ENCODE results near the gene MBD3L4. TPM values are rescaled to one million over a fixed set of nuclear protein-coding genes. Genes with fewer than 3 reads are reported as not detected.
"Not testable (repeated sequence)": the region's sequence is repeated elsewhere in the genome, so short reads cannot be mapped to it uniquely, and the experiment has no call there.

Gene MBD3L4
- total RNA-seq (2014; rRNA removed) = not detected in 2 replicates
- not detected for Bru-seq, nascent RNA
- BruChase-seq, experiment 1, labeled RNA remaining after a 6-hour chase = not detected
- BruChase-seq, experiment 2, labeled RNA remaining after a 2-hour chase = not detected
- long read RNA-seq = 0 reads

DNA sequence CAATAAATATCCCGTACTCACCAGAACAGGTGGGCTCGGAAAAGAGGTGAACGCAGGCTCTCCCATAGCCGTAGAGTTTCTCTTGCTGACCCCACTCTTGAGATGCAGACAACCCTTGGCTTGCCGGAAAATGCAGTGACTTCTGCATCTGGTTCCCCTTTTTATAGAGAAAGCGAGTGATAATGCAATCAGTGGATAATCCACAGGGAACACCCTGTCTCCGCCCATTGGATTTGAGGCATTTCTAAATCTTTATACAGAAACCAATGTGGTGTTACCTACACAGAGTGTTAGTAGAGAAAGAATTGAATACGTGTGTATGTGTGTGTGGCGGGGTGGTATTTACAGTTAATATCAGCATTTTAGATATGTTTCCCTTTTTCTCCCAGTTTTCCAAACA lies at the start of gene MBD3L4:
Gene MBD3L4, minus strand, starts transcription at position 101 of the 400 bp plus-strand sequence. Its CDS starts 35 bp downstream, at position 66.
- ATAC-seq; H3K9me3 ChIP-seq (ENCODE audit: low read length); H2AFZ ChIP-seq (ENCODE audit: low read length); H3K27ac ChIP-seq (ENCODE audit: low read length); POLR2A ChIA-PET (ENCODE audit: unreplicated experiment); H3K36me3 ChIP-seq (ENCODE audit: low read depth, low read length); CTCF ChIA-PET; H3K27me3 ChIP-seq (ENCODE audit: low read length); BruUV-seq (replicated peaks); H3K79me2 ChIP-seq (ENCODE audit: low read length); H3K9ac ChIP-seq (ENCODE audit: low read length); intact Hi-C loops (cut with micrococcal nuclease); H4K20me1 ChIP-seq (ENCODE audit: low read length); H3K4me1 ChIP-seq (ENCODE audit: insufficient read depth, low read length); H3K4me2 ChIP-seq (ENCODE audit: low read length); H3F3A ChIP-seq (ENCODE audit: low read length, unreplicated experiment); DNase-seq; H3K9me2 ChIP-seq (replicated peaks; ENCODE audit: low read length); H3K4me3 ChIP-seq (ENCODE audit: low read length): not testable (repeated sequence)

GRCh38 chr19:7088999-7089398 lies 49.0 kb upstream of the MBD3L4 start:
- no peak for TF ChIP-seq EZH2 (IDR thresholded peaks at IDR 0.05; ENCODE audit: low read length, unreplicated experiment)
- no peak for TF ChIP-seq EZH2phosphoT487 (IDR thresholded peaks at IDR 0.05; ENCODE audit: borderline replicate concordance, low read length)
- no peak for TF ChIP-seq CTCF (conservative IDR thresholded peaks at IDR 0.05; ENCODE audit: low read depth, low read length)
- BruUV-seq (replicated peaks) = no TSS peak
- ATAC-seq (no peak), DNase-seq (no peak)
- Histone ChIP-seq H3K4me3 (ENCODE audit: low read length) (no peak overlapping the region), H3K79me2 (ENCODE audit: low read length) (no peaks in the 10 kb centered on the region), H3K27me3 (ENCODE audit: low read length) (no peaks in the 10 kb centered on the region), H3K9ac (ENCODE audit: low read length) (no peak overlapping the region), H3K4me1 (ENCODE audit: insufficient read depth, low read length) (no peaks in the 10 kb centered on the region), H3K9me3 (ENCODE audit: low read length) (peaks cover 31% of the 10 kb centered on the region), H3K36me3 (ENCODE audit: low read depth, low read length) (peaks cover 31% of the 10 kb centered on the region), H3K9me2 (replicated peaks; ENCODE audit: low read length) (no peaks in the 10 kb centered on the region), H3K4me2 (ENCODE audit: low read length) (no peak overlapping the region), H2AFZ (ENCODE audit: low read length) (no peak overlapping the region), H3F3A (ENCODE audit: low read length, unreplicated experiment) (no peaks in the 10 kb centered on the region), H4K20me1 (ENCODE audit: low read length) (no peaks in the 10 kb centered on the region), H3K27ac (ENCODE audit: low read length) (no peak overlapping the region)
- CTCF ChIA-PET = no interaction called here
- POLR2A ChIA-PET (ENCODE audit: unreplicated experiment) = no interaction called here
- intact Hi-C loops (cut with micrococcal nuclease) = no loop called here

- ChIA-PET POLR2A (ENCODE audit: unreplicated experiment) (no interaction called here), CTCF (no interaction called here)
- H3K4me2 ChIP-seq (ENCODE audit: low read length) = no peak overlapping the region
- TF ChIP-seq EZH2phosphoT487 (IDR thresholded peaks at IDR 0.05; ENCODE audit: borderline replicate concordance, low read length) = no peak
- no peak for TF ChIP-seq EZH2 (IDR thresholded peaks at IDR 0.05; ENCODE audit: low read length, unreplicated experiment)
- no peak for TF ChIP-seq CTCF (conservative IDR thresholded peaks at IDR 0.05; ENCODE audit: low read depth, low read length)
- H3K4me3 ChIP-seq (ENCODE audit: low read length) = peak overlapping the region; percentile 26; the same call in 1 of the 2 replicates
- no peak for ATAC-seq
- peaks cover 79% of the 10 kb centered on the region for H3K36me3 ChIP-seq (ENCODE audit: low read depth, low read length)
- intact Hi-C loops (cut with micrococcal nuclease) = no loop called here
- peak; percentile 24 for DNase-seq
- H3K9ac ChIP-seq (ENCODE audit: low read length) = no peak overlapping the region
- H3K79me2 ChIP-seq (ENCODE audit: low read length) = no peaks in the 10 kb centered on the region
- no peaks in the 10 kb centered on the region for H3K9me2 ChIP-seq (replicated peaks; ENCODE audit: low read length)
- H3K27ac ChIP-seq (ENCODE audit: low read length) = no peak overlapping the region
- H3K9me3 ChIP-seq (ENCODE audit: low read length) = peaks cover 68% of the 10 kb centered on the region
- no peaks in the 10 kb centered on the region for H3K4me1 ChIP-seq (ENCODE audit: insufficient read depth, low read length)
- no peaks in the 10 kb centered on the region for H3F3A ChIP-seq (ENCODE audit: low read length, unreplicated experiment)
- TSS peak; percentile 13 for BruUV-seq (replicated peaks)
- no peaks in the 10 kb centered on the region for H3K27me3 ChIP-seq (ENCODE audit: low read length)
- H2AFZ ChIP-seq (ENCODE audit: low read length) = no peak overlapping the region
- no peaks in the 10 kb centered on the region for H4K20me1 ChIP-seq (ENCODE audit: low read length)
Measured at GRCh38 chr19:7083076-7083956, 43.3 kb upstream of the MBD3L4 start.

All from PC-3 (cell line).